MM.1S (cell line): ENCODE results near the gene BTBD19.

Experiments used
- EZH2phosphoT487 ChIP-seq: fragments of 300-600 bp; sonication (generic); IDR thresholded peaks from 2 replicates; pipeline ENCODE4 v1.6.1; 2018; ENCODE audit warnings: antibody characterized with exemption, low read length
- TF ChIP-seq, protein P1 (sequence below): fragments of 300-600 bp; sonication (generic); IDR thresholded peaks from 2 replicates; pipeline ENCODE4 v1.5.1; 2016; ENCODE audit warnings: antibody characterized with exemption, low read length, mixed read lengths

DNA sequence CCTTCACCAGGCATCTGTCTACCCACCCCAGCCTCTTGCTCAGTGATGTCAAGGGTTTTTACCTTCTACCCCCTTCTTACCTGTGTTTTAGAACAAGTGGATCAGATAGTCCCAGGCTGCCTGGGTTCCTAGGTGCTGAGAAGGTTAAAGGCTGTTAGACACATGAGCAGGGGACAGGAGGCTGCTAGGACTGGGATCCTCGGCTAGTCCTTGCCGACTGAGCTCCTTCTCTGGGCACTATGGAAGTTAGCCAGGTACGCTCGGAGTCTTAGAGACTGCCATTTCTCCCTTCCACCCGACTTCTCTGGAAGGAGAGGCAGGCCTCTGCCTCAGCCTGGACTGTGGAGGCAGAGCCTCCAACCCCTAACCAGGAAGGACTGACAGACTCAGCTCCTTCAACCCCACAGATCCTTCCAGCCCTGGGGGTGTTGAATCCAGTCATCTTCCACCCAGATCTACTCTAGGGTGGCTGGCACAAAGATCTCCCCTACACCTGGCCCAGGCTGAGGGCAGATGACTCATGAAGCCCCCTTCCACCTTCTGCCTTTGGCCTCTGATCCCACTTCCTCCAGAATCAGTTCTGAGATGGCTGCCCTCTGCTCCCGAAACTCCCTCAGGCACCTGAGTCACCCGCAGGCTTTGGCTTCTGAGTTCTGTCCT lies 1.5 kb upstream of the BTBD19 start, which contains the start of gene DYNLT4:
- TF ChIP-seq, protein P1, sequence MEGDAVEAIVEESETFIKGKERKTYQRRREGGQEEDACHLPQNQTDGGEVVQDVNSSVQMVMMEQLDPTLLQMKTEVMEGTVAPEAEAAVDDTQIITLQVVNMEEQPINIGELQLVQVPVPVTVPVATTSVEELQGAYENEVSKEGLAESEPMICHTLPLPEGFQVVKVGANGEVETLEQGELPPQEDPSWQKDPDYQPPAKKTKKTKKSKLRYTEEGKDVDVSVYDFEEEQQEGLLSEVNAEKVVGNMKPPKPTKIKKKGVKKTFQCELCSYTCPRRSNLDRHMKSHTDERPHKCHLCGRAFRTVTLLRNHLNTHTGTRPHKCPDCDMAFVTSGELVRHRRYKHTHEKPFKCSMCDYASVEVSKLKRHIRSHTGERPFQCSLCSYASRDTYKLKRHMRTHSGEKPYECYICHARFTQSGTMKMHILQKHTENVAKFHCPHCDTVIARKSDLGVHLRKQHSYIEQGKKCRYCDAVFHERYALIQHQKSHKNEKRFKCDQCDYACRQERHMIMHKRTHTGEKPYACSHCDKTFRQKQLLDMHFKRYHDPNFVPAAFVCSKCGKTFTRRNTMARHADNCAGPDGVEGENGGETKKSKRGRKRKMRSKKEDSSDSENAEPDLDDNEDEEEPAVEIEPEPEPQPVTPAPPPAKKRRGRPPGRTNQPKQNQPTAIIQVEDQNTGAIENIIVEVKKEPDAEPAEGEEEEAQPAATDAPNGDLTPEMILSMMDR: no peak
- TF ChIP-seq EZH2phosphoT487: no peak
